NOMO-1 (cell line): ENCODE data around the gene HAPLN3.

ENCODE experiments used
- DNase-seq, 2 experiments: peaks; one replicate each; lab custom pipeline; 2025; ENCODE audit not compliant: unreplicated experiment in 2 of 2; lab: John Stamatoyannopoulos, UW

The HAPLN3 gene

GRCh38 chr15:88897142-88897455 lies 1.8 kb upstream of the HAPLN3 start:
- no peak for DNase-seq

DNA sequence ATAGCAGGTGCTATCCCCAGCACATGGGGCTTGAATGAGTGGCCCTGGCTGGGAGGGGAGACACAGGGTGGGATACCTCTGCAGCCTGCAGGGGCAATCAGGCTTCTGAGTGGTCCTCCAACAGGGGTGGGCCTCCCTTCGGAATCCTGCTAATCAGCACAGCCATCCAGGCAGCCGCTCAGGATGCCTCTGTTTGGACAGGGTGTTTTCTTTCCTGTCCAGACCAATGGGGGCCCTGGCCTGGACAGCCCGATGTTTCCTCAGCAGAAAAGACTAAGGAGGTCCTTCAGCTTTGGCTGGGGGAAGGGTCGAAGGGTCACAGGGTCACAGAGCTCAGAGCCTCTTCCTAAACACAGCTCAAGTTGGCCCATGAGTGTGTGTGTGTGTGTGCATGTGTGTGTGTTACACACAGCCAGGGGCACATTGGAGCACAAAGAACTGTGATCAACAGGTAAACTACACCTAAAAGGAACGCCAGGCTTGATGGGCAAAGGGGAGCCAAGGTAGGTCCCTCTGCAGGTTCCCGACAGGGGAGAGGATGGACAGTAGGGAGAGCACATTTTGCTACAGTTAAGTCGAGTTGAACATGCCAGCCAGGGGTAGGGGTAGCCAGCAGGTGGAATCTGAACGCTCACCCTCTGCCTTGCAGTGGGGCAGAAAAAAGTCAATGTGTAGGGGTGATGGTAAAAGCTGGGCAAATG lies 1.1 kb upstream of the HAPLN3 start:
- DNase-seq = no peak

DNA sequence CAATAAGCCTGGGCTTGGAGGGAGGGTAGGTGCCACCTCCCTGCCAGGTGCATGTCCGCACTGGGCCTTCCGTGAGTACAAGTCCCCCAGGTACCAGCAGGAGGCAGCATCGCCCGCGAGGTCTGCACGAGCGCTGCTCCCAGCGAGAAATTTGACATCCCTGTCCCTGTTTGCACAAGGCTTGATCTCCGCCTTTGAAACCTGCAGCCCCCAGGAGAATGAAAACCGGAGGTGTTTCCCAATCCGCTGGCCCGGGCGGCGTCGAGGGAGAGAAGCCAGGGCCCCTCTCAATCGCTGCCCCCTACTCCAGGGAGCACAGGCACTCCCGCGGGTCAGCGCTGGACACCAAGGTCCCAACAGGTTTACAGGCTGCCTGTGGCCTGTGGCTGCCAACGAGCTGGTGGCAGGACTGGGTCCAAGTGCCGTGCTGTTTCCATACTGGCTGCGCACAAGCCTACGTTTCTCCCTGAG lies 961 bp downstream of the HAPLN3 start:
- DNase-seq = peak; percentile 25 to 52

GRCh38 chr15:88891540-88892254 lies 3.6 kb downstream of the HAPLN3 start:
- no peak for DNase-seq

DNA sequence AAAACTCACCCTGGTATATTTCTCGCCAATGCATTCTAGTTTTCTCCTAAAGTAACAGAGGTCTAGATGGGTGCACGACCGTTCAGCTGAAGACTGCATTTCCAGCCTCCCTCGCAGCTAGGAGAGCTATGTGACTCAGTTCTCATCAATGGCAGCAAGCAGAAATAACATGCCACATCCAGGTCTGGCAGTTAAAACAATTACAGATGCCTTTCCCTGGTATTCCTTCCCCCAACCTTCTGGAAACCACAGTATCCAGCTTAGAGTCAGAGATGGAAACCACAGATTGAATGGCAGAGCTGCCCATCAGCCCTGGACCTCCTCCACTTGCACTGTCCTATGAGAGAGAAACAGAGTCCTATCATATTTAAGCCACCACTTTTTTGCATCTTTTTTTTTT lies 4.8 kb downstream of the HAPLN3 start:
- no peak for DNase-seq

DNA sequence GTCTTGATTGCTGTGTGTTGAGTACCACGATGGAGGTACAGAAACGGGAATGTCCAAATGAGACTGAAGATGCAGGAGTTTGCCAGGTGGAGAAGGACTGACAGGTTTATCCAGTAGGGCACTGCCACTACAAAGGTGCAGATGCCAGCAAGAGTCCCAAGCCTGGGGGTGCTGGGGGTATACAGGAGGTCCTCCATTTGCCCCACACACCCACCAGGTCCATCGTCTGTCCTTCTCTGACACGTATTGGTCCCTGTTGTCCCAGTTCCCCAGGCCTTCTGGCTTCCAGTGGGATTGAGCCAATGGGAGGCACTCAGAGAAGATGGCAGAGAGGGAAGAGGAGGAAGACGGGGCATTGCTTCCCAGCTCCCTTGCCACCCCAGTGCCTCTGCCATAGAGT lies 6.6 kb downstream of the HAPLN3 start:
- DNase-seq = no peak

DNA sequence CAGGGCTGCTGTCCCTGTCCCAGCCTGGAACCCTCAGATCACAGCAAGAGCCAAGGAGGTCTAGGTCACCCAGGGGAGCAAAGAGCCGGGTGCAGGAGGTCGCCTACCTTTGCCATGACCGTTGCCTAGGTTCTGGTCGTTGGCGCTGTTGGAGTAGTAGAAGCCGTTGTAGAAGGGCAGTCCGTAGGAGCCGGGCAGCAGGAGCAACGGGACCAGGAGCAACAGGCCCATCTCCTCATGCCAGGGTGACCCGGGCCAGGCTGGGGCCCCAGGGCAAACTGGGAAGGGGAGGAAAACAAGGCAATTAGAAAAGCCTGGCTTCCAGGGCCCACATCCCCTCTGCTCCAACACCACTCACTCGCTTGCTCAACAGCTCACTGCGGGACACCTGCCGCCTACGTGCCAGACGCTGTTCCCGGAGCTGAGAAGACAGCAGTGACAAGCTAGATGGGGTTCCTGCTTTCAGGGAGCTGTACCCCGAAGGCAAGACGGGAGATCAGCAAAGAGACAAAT lies 8.2 kb downstream of the HAPLN3 start:
- no peak for DNase-seq

DNA sequence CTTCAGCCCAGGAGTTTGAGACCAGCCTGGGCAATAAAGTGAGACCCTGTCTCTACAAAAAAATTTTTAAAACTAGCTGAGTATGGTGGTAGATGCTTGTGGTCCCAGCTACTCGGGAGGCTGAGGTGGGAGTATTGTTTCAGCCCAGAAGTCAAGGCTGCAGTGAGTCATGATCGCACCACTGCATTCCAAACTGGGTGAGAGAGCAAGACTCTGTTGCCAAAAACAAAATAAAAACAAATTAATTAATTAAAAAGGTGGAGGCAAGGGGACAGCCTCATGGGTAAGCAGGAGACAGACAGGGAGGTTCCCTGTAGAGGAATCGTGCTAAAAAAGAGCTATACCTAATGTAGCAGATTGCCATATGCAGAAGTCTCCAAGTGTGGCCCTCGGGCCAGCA lies 12.6 kb downstream of the HAPLN3 start:
- no peak for DNase-seq

DNA sequence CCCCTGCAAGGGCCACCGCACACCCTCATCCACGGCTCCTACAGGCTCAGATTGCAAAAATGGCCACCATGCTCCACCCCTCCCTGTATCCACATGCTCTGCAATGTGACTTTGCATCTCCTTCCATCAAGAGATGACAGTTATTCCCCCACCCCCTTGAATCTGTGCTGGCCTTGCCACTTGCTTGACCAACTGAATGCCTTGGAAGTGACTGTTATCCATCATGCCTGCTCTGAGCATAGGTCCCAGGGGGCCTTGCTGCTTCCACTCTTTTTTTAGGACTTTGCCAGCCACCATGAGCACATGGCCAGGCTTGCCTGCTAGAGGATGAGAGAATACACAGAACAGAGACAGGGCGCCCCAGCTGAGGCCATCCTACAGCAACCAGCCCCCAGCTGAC lies 13.6 kb downstream of the HAPLN3 start:
- DNase-seq = no peak

- DNase-seq = no peak
Observed at GRCh38 chr15:88880944-88881740, 14.2 kb downstream of the HAPLN3 start.

- DNase-seq = peak in 1 of 2 experiments; percentile 9
Observed at GRCh38 chr15:88878720-88879184, 16.6 kb downstream of the HAPLN3 start.

DNA sequence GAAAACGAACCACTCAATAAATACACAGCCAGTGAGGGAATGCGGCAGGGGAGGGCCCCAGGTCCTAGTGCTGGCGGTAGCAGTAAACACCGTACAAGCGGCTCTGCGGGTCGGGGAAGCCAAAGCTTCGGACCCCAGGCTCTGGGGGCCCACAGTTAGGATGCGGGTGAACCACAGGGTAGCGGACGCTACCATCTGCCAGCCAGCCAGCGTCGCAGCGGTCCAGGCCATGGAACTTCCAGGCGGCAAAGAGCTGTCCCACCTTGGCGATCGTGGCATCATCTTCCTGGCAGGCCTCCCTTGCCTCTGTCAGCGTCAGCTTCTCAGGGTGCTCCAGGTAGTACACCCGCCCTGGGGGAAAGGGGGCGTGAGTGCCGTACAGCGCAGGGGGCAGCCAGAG lies 17.4 kb downstream of the HAPLN3 start:
- no peak for DNase-seq

- no peak for DNase-seq
Observed at GRCh38 chr15:88877415-88877814, 17.9 kb downstream of the HAPLN3 start.

DNA sequence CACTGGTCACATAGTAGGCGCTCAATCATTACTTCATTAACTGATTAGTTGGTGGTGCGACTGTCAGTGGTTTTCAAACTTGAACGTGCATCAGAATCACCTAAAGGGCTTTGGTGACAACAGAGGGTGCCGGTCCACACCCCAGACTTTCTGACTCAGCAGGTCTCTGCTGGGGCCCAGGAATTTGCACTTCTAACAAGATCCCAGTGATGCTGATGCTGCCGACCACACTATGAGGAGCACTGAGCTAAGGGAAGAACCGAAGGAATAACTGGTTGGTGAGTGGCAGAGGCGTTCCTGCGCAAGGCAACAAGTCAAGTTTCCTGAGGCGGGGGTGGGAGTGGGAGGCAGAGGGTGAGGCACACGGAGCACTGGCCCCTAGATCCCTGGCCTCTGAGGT lies 18.8 kb downstream of the HAPLN3 start:
- DNase-seq = no peak

GRCh38 chr15:88874684-88875083 lies 20.7 kb downstream of the HAPLN3 start:
- no peak for DNase-seq

GRCh38 chr15:88874275-88874674 lies 21.1 kb downstream of the HAPLN3 start:
- no peak for DNase-seq

DNA sequence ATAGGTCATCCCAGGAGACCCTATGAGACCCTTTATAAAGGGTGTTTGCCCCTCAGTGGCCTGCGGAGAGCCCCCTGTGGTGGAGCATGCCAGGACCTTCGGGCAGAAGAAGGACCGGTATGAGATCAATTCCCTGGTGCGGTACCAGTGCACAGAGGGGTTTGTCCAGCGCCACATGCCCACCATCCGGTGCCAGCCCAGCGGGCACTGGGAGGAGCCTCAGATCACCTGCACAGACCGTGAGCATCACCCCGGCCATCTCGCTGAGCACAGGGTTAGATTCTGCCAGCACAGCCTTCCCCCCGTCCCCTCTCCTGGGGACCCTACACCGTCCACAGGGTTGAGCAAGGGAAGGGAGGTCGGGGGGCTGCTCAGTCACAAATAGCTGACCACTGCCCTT lies 21.6 kb downstream of the HAPLN3 start:
- no peak for DNase-seq

GRCh38 chr15:88872706-88873105 lies 22.6 kb downstream of the HAPLN3 start:
- DNase-seq = no peak

DNA sequence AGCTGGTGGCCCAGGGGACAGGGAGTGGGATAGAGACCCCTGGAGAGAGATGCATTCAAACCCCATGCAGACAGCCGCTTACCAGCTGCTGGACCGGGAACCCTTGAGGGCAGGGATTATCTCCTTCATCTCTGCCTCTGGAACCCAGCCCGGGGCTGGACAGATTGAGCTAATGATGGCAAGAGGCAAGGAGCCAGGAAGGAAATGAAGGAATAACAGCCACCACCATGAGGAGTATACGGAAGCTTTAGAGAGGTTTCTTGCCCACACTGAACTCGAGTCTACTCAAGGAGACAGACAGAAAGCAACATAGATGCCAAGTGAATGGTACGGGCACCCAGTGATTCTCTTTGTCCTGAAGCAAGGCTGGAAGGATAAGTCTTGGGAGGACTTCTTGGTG lies 23.2 kb downstream of the HAPLN3 start:
- no peak for DNase-seq

- DNase-seq = no peak
Observed at GRCh38 chr15:88871313-88871712, 24.0 kb downstream of the HAPLN3 start.

DNA sequence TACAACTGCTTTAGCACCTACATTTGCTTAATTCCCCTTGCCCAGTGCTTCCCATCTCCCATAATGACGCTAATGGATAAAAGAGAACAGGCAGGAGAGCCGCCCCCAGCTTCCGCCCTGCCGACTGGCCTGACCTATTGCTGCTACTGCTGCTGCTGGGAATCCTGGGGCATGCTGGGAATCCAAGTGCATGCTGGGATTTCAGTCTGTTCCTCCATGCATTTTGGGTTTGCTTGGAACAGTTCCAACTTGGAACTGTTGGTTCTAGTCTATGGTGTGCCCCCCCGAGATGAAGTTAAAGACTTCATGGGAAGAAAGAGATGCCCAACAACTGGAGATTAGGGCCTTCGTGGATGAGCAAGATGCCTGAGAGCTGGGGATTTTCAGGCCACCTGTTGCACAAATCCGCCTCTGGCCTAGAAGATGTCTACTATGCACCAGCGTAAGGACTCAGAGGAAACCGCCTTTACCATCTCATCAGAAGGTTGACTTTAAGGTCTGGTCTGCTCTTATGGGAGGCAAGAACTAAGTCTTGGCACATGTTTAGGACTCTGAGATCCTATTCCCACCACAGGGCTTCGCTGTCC lies 29.0 kb downstream of the HAPLN3 start:
- DNase-seq = no peak
